HG03196 (cell line): ENCODE measurements around the gene ACYP1.

Experiments
- ATAC-seq: cut with Tn5 transposase; IDR thresholded peaks from one replicate; pipeline ENCODE4 v1.9.1; 2021; ENCODE audit not compliant: unreplicated experiment

Gene ACYP1

GRCh38 chr14:75063491-75064204, at the start of gene ACYP1:
Gene ACYP1 (minus strand): TSS chr14:75064024. CDS start chr14:75063553, 471 bp downstream.
- ATAC-seq, result peak; percentile 91

DNA sequence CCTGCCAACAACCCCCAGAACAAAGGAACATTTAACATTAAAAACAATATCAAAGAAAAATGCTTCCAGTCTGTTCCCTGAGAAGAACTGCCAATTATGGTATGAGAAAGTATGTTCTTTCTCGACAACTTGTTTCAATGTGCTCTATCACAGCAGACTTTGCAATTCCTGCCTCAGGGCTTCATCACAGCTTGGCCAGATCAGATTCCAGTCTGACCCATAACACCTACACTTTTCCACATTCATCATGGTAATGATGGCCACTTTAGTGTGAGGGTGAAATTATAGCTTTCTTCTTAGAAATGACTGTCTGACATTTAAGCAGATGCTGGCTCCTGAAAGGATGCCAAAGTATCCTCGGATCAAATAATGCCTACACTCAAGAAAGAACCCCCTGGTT, 46.1 kb upstream of the ACYP1 start:
- ATAC-seq, result no peak

DNA sequence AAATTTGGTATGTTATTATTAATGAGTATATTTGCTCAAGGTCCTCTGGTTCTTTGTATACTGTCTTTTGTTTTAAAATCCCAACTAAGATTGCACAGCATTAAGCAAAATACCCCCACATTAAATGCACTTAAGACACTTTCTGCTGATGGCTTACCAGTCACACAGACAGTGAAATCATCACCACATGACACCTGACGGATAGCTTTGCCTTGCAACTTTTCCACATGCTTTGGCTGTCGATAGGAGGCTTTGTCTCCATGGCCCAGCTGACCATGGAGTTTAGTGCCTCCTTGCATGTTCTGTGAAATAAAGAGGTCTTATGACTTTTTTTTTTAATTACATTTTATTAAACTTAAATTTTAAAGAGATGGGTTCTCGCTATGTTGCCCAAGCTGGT, 43.4 kb upstream of the ACYP1 start:
- ATAC-seq, result no peak

GRCh38 chr14:75101491-75101890, 37.7 kb upstream of the ACYP1 start:
- ATAC-seq, result no peak

GRCh38 chr14:75098682-75099081, 34.9 kb upstream of the ACYP1 start:
- no peak for ATAC-seq

DNA sequence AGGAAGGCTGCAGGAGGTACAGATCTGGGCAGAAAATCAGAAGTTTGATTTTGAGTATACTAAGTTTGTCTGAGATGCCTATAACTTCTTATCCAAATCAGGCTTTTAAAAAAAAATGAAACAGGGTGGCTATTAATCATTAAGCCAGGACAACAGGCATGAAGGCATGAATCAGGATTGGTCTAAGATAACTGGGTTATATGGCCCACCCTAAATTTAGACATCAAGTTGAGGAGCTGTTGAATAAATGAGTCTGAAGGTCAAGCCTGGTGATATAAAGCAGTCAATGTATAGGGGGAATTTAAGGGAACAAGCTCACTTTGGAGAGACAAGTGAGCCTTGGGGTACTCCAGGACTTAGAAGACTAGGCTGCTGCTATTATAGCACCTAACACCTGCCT, 34.4 kb upstream of the ACYP1 start:
- ATAC-seq, result no peak

- no peak for ATAC-seq
Measured at GRCh38 chr14:75096959-75097358, 33.1 kb upstream of the ACYP1 start.

GRCh38 chr14:75095690-75096089, 31.9 kb upstream of the ACYP1 start:
- ATAC-seq, result no peak

DNA sequence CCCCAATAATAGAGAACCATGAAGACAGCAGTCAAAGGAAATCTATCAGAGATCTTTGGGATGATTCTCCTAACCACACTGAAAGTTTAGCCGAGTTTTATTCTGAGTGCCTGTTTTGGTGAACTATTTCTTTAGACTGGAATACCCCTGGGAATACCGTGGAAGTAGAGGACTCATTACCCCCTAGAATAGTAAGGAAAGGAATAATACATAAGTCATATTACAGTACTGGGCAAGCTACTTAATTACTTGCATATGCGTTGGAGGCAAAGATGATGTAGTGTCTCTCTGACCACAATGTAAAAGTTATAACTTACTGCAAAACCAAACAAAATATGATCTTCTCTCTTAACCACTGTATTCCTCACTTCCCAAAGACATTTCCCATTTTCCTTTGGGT, 31.1 kb upstream of the ACYP1 start:
- ATAC-seq, result no peak

DNA sequence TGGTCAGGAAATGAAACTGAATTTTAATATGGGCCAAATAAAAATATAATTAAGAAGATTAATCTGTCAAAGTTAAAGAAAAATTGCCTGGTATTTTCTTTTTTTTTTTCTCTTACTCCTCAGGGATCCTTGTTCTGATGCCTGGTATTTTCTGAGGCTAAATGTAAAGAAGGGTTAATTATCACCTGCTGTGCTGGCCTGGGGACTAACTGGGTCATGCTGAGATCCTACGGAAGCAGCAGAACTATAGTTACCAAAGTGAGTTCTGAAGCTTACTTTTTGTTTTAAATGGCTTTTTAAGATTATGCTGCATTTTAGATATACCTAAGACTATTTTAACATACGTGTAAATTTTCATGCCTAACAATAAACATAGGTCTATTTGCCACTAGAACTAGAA, 28.9 kb upstream of the ACYP1 start:
- ATAC-seq, result no peak

GRCh38 chr14:75091251-75091650, 27.4 kb upstream of the ACYP1 start:
- ATAC-seq, result no peak

DNA sequence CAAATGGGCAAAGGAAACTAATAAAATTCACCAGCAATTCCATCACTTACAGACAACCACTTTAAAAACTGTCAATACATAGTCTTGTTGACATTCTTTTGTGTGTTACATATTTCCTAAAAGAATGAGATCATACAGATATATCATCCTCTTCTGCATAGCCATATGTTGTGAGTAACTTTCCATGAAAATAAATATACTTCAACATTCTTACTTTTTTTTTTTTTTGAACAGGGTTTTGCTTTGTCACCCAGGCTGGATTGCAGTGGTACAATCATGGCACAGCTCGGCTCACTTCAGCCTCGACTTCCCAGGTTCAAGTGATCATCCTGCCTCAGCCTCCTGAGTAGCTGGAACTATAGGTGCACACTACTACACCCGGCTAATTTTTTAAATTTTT, 26.5 kb upstream of the ACYP1 start:
- ATAC-seq, result no peak

DNA sequence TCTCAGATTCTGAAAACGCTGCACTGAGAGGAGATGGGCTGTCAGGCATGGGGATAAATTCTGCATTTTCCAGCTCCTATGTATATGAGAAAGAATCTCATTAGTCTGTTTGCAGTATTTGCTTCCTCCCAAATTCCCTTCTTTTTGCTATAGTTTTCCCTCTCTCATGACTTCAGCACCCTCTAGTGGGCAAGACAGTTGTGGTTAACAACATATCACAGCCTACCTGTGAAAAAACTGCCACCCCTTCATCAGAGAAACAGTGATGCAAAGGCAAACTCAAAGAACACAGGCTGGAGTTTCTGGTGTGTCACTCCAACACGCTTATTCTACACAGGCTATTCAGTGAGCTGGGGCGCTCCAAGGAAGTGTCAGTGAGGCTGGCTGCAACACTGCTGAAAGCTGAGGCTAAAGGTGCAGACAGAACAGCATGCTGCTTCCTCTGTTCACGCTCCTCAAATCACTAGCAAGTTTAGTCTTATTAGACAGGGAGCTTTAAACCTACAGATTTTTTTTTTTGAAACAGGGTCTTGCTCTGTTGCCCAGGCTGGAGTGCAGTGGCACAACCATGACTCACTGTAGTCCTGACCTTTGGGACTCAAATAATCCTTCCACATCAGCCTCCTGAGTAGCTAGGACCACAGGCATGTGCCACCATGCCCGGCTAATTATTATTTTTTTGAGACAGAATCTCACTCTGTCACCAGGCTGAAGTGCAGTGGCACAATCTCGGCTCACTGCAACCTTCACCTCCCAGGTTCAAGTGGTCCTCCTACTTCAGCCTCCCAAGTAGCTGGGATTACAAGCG, 24.9 kb upstream of the ACYP1 start:
- no peak for ATAC-seq

GRCh38 chr14:75088153-75088552, 24.3 kb upstream of the ACYP1 start:
- no peak for ATAC-seq

- ATAC-seq, result no peak
Measured at GRCh38 chr14:75084513-75084912, 20.7 kb upstream of the ACYP1 start.

GRCh38 chr14:75083271-75083670, 19.4 kb upstream of the ACYP1 start:
- ATAC-seq, result no peak

GRCh38 chr14:75081660-75082229, 17.9 kb upstream of the ACYP1 start:
- ATAC-seq, result no peak

- no peak for ATAC-seq
Measured at GRCh38 chr14:75079521-75079920, 15.7 kb upstream of the ACYP1 start.

DNA sequence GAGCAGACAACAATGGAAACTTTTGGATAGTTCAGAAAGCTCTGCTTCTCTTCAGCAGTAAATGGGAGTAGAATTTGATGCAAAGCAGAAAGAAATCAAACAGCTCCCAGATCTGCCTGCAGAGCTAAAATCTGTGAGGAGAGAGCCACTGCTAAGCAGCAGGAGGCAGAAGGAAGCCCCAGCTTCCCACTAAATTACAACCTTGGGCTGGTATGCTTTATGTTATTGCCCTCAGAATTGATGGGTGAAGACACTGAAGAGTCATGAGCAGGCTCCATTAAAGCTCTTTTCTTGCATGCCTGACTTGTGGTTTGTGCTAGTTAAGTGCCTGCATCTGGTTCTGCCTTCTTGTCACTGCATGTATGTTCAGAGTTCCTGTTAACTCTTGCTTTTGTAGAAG, 14.0 kb upstream of the ACYP1 start:
- ATAC-seq, result no peak

- no peak for ATAC-seq
Measured at GRCh38 chr14:75070383-75070782, 6.6 kb upstream of the ACYP1 start.

- no peak for ATAC-seq
Measured at GRCh38 chr14:75069811-75070145, 6.0 kb upstream of the ACYP1 start.

DNA sequence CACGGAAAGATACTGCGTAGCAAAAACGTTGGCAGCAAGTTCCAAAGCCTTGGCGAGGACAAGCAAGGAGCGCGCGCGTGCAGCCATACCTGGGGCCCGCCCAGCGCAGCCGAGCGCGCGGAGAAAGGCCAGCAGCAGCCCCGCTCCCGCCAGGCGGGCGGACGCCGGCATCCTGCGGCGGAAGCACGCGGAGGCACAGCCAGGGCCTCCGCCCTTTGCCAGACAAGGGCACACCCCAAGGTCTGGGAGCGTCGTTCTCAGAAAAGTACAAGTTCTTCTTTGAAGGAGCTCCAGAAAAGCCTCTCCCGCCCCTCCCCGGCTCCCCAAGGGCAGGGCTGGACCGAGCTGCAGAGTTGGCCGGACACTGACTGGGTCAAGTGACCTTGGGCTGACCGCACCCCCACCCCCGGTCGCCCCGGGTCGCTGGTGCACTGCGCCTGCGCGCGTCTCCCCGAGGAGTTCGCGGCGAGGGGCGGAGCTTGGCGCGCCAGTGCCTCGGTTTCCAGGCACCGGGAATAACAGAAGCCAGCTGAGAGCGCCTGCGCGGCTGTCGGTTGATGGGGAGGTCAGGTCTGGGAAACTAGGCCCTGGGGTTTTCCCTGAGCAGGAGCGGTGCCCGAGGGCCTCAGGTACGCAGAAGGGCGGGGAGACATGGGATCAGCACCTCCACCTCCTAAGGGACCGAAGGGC, 5.4 kb upstream of the ACYP1 start, which contains the start of gene ZC2HC1C:
ZC2HC1C (plus strand) TSS at position 521 of the 690 bp plus-strand sequence. CDS start 933 bp downstream, outside the sequence.
- peak; percentile 50 for ATAC-seq
